Smooth muscle cell (in vitro differentiated cells): ENCODE measurements around the gene KHDC4. TPM values are rescaled to one million over a fixed set of nuclear protein-coding genes. Genes with fewer than 3 reads are reported as not detected.

Experiments used
- DNase-seq: peaks from one replicate; lab custom pipeline; 2025; ENCODE audit not compliant: unreplicated experiment; lab: John Stamatoyannopoulos, UW
- H2AFZ ChIP-seq: fragments of 200-600 bp; sonication (generic); 2 replicates; pipeline ENCODE4 v1.6.0; 2016; ENCODE audit warnings: antibody characterized with exemption, low read depth, mild to moderate bottlenecking
- H3F3A ChIP-seq: fragments of 200-600 bp; sonication (generic); 2 replicates; pipeline ENCODE4 v1.6.0; 2017; ENCODE audit warnings: antibody characterized with exemption, low read depth
- H3K27ac ChIP-seq: fragments of 200-600 bp; sonication (generic); 2 replicates; pipeline ENCODE4 v1.5.1; 2016; ENCODE audit warnings: low read depth, mild to moderate bottlenecking
- H3K27me3 ChIP-seq: fragments of 200-600 bp; sonication (generic); 2 replicates; pipeline ENCODE4 v1.6.1; 2016; ENCODE audit warnings: low read depth, mild to moderate bottlenecking
- H3K36me3 ChIP-seq: fragments of 200-600 bp; sonication (generic); 2 replicates; pipeline ENCODE4 v1.5.1; 2016; ENCODE audit warnings: low read depth
- H3K4me1 ChIP-seq: fragments of 200-600 bp; sonication (generic); 2 replicates; pipeline ENCODE4 v1.5.1; 2016; ENCODE audit warnings: low read depth
- H3K4me2 ChIP-seq: fragments of 200-600 bp; sonication (generic); 2 replicates; pipeline ENCODE4 v1.6.0; 2016; ENCODE audit warnings: mild to moderate bottlenecking
- H3K4me3 ChIP-seq: fragments of 200-600 bp; sonication (generic); 2 replicates; pipeline ENCODE4 v1.5.1; 2016; ENCODE audit warnings: mild to moderate bottlenecking
- H3K79me2 ChIP-seq: fragments of 200-600 bp; sonication (generic); 2 replicates; pipeline ENCODE4 v1.6.0; 2016; ENCODE audit warnings: low read depth, mild to moderate bottlenecking
- H3K9ac ChIP-seq: fragments of 200-600 bp; sonication (generic); 2 replicates; pipeline ENCODE4 v1.6.0; 2016; ENCODE audit warnings: low read depth
- H3K9me3 ChIP-seq: fragments of 200-600 bp; sonication (generic); replicated peaks from 2 replicates; pipeline ENCODE4 v1.5.1; 2016; ENCODE audit warnings: low read depth
- H4K20me1 ChIP-seq: fragments of 200-600 bp; sonication (generic); 2 replicates; pipeline ENCODE4 v1.6.0; 2016; ENCODE audit warnings: low read depth
- CTCF ChIP-seq: fragments of 200-600 bp; sonication (generic); IDR thresholded peaks from 2 replicates; pipeline ENCODE4 v1.5.1; 2017; ENCODE audit warnings: borderline replicate concordance, mild to moderate bottlenecking, antibody characterized with exemption; ENCODE audit not compliant: insufficient read depth, poor library complexity, severe bottlenecking
- WGBS: methylation state at CpG from one replicate; pipeline ENCODE4 v1.1.7; 2016; ENCODE audit warnings: low lambda C conversion rate; 5-methylcytosine and 5-hydroxymethylcytosine counted together
- polyA plus RNA-seq: library from polyadenylated mRNA; unstranded; fragments of >200 nt; fragmentation: Nextera tagmentation; extraction: Ambion mirVana; gene quantifications from 2 replicates; pipeline ENCODE4 v1.2.1, GENCODE V29; 2016
- total RNA-seq: library from RNA; depleted of rRNA; stranded (reverse); fragments of >200 nt; gene quantifications from 2 replicates; pipeline ENCODE4 v1.2.3, GENCODE V29; 2014

The KHDC4 gene
- total and polyA plus RNA-seq, 2 experiments from 2014 or later: 14.9 to 41.7 TPM

- no peak for TF ChIP-seq CTCF
- no peak for DNase-seq
- peaks cover 62% of the 10 kb centered on the region for H4K20me1 ChIP-seq
These were observed 42.1 kb upstream of the KHDC4 start for GRCh38 chr1:155976062-155976912.

DNA sequence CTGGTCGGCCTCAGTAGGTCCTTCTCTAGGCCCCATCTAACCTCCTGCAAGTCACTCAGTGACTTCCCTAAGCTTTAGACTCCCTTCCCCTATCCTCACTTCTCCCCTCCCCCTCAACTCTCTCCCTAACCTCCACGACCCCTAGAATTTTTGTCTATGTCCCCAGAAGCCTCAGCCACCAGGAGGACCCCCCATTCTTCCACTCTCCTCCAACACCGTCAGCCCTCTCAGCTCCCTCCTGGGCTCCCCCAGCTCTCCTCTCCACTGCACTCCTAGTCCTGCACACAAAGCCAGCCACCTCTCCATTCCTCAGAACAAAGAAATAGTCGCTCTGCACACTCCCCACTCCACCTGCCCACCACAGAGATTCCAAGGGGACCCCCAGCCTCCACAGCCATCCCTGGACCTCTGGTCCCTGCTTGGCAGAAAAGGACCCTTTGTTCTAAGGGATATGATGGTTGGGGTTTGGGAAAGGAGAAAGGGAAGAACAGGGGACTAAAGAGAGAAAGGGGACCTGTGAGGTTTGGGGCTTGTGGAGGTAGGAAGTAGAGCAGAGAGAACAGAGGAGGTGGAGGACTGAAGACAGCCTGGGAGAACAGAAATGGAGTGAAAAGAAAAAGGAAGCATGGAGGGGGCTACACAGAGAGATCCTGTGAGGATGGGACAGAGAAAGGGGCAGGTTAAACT lies 41.3 kb upstream of the KHDC4 start:
- H4K20me1 ChIP-seq: peaks cover 70% of the 10 kb centered on the region
- no peaks in the 10 kb centered on the region for H3K9me3 ChIP-seq
- WGBS: 52% methylated on average over 4 of the region's 4 CpGs
- peaks cover 19% of the 10 kb centered on the region for H3F3A ChIP-seq
- H3K27ac ChIP-seq: peak overlapping the region; percentile 96
- peaks cover 52% of the 10 kb centered on the region for H3K4me1 ChIP-seq
- H3K79me2 ChIP-seq: peaks cover 88% of the 10 kb centered on the region
- H3K9ac ChIP-seq: peak overlapping the region; percentile 12
- H2AFZ ChIP-seq: no peak overlapping the region
- peak overlapping the region; percentile 97 for H3K4me3 ChIP-seq
- H3K36me3 ChIP-seq: no peaks in the 10 kb centered on the region
- no peak for DNase-seq
- peak overlapping the region; percentile 90 for H3K4me2 ChIP-seq
- H3K27me3 ChIP-seq: no peaks in the 10 kb centered on the region
- no peak for TF ChIP-seq CTCF

More at GRCh38 chr1:155976062-155976912, 42.1 kb upstream of the KHDC4 start:
- H3K79me2 ChIP-seq: peaks cover 92% of the 10 kb centered on the region
- H3K36me3 ChIP-seq: no peaks in the 10 kb centered on the region
- no peak overlapping the region for H2AFZ ChIP-seq
- peak overlapping the region; percentile 97 for H3K4me3 ChIP-seq
- no peaks in the 10 kb centered on the region for H3K27me3 ChIP-seq
- peak overlapping the region; percentile 89 for H3K9ac ChIP-seq
- WGBS: 7% methylated on average over 14 of the region's 14 CpGs
- peak overlapping the region; percentile 90 for H3K4me2 ChIP-seq
- H3F3A ChIP-seq: peaks cover 21% of the 10 kb centered on the region
- no peaks in the 10 kb centered on the region for H3K9me3 ChIP-seq
- H3K4me1 ChIP-seq: peaks cover 46% of the 10 kb centered on the region
- H3K27ac ChIP-seq: peak overlapping the region; percentile 96

DNA sequence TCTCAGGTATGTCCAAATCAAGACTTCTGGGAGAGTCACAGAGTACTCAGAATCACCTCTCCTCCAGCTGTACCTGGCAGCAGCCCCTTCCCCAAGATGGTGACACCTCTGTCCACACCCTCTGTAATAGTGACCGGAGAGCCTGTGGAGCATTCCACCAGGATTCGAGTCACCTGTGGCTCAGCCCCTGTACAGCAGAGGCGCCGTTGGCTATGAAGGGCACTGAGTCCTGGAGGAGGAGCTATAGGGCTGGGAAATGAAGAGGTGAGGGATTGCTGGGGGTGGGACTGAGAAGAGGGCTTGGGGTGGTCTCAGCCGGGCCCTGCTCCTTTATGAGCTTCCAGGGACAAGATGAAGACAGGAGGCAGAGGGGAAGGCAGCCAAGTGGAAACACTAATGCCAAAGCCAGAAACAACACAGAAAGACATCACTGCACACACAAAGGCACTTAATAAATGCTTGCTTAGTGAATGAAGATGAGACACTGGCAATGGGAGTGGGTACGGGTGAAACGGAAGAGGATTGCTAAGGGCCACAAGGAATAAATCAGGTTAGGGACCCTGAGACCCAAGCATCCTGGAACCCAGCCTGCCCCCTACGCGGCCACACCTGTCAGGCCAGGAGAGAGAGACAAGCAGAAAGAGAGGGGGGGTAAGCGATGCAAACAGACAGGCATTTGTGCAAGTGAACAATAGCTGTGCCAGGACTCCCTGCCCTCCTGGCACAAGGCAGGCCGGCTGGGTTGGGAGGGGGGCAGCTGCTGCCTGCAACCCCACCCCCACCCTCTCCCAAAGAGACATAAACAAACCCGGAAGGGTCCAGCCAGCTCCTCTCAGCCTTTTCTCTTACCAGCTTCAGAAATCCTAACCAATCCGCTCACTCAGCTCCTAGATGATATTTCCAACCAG lies 40.2 kb upstream of the KHDC4 start:
- WGBS: 84% methylated on average over 13 of the region's 13 CpGs
- H4K20me1 ChIP-seq: peaks cover 80% of the 10 kb centered on the region
- H3K36me3 ChIP-seq: no peaks in the 10 kb centered on the region
- H3K79me2 ChIP-seq: peaks cover 96% of the 10 kb centered on the region
- no peaks in the 10 kb centered on the region for H3K9me3 ChIP-seq
- no peaks in the 10 kb centered on the region for H3K27me3 ChIP-seq
- DNase-seq: no peak
- H3K4me2 ChIP-seq: peak overlapping the region; percentile 90
- peaks cover 15% of the 10 kb centered on the region for H3F3A ChIP-seq
- peak overlapping the region; percentile 97 for H3K4me3 ChIP-seq
- peaks cover 52% of the 10 kb centered on the region for H3K4me1 ChIP-seq
- peak overlapping the region; percentile 25 for H3K27ac ChIP-seq
- no peak overlapping the region for H3K9ac ChIP-seq
- TF ChIP-seq CTCF: no peak
- H2AFZ ChIP-seq: no peak overlapping the region
